GM19238 (cell line): ENCODE results near the gene TMEM184B.
A peak's percentile ranks its signal among the peaks of the same experiment; 100 is the strongest.

Source experiments
- DNase-seq: peaks from one replicate; pipeline ENCODE4 v3.0.0; 2011; ENCODE audit warnings: low spot score; ENCODE audit not compliant: insufficient read length

TMEM184B gene

GRCh38 chr22:38308791-38309498 lies 36.1 kb upstream of the TMEM184B start:
- DNase-seq, result no peak

- peak; percentile 72 for DNase-seq
These were observed 33.0 kb upstream of the TMEM184B start for GRCh38 chr22:38305471-38306448.

GRCh38 chr22:38304526-38304925 lies 31.7 kb upstream of the TMEM184B start:
- no peak for DNase-seq

GRCh38 chr22:38303974-38304373 lies 31.2 kb upstream of the TMEM184B start:
- DNase-seq, result no peak

- no peak for DNase-seq
These were observed 30.1 kb upstream of the TMEM184B start for GRCh38 chr22:38302906-38303305.

GRCh38 chr22:38300946-38301345 lies 28.1 kb upstream of the TMEM184B start:
- DNase-seq, result no peak

- no peak for DNase-seq
These were observed 27.6 kb upstream of the TMEM184B start for GRCh38 chr22:38300197-38300945.

- DNase-seq, result no peak
These were observed 26.9 kb upstream of the TMEM184B start for GRCh38 chr22:38299770-38300102.

GRCh38 chr22:38298312-38299005 lies 25.6 kb upstream of the TMEM184B start:
- DNase-seq, result no peak

- no peak for DNase-seq
These were observed 23.6 kb upstream of the TMEM184B start for GRCh38 chr22:38296372-38296771.

GRCh38 chr22:38295863-38296262 lies 23.1 kb upstream of the TMEM184B start:
- DNase-seq, result no peak

GRCh38 chr22:38295339-38295738 lies 22.5 kb upstream of the TMEM184B start:
- no peak for DNase-seq

- DNase-seq, result no peak
These were observed 21.4 kb upstream of the TMEM184B start for GRCh38 chr22:38294193-38294592.

- DNase-seq, result no peak
These were observed 19.9 kb upstream of the TMEM184B start for GRCh38 chr22:38292694-38293093.

- no peak for DNase-seq
These were observed 18.5 kb upstream of the TMEM184B start for GRCh38 chr22:38291201-38291777.

GRCh38 chr22:38290347-38290746 lies 17.5 kb upstream of the TMEM184B start:
- no peak for DNase-seq

GRCh38 chr22:38289583-38290082 lies 16.8 kb upstream of the TMEM184B start:
- DNase-seq, result no peak

- no peak for DNase-seq
These were observed 14.3 kb upstream of the TMEM184B start for GRCh38 chr22:38286915-38287669.

- no peak for DNase-seq
These were observed 12.2 kb upstream of the TMEM184B start for GRCh38 chr22:38285018-38285417.

GRCh38 chr22:38284042-38284402 lies 11.2 kb upstream of the TMEM184B start:
- no peak for DNase-seq
